Ovary (tissue), 3 donors: ENCODE measurements around the gene MPC1.

Experiments
- EP300 ChIP-seq: sonication (generic); formaldehyde crosslinking; IDR thresholded peaks from one replicate; pipeline ENCODE4 v1.6.1; 2017; ENCODE audit warnings: antibody characterized with exemption
- TF ChIP-seq, protein P1 (sequence below), 3 donors: fragments of 450-650 bp in 2 of 3; fragments of 200-600 bp in 1 of 3; IDR thresholded peaks; one replicate each; pipeline versions ENCODE4 v1.5.1 to v1.8.0; 2016 to 2022; ENCODE audit warnings: antibody characterized with exemption in 3 of 3, mild to moderate bottlenecking in 1 of 3
- donor health status: DM: no; HTN: no; CAD: no.

DNA sequence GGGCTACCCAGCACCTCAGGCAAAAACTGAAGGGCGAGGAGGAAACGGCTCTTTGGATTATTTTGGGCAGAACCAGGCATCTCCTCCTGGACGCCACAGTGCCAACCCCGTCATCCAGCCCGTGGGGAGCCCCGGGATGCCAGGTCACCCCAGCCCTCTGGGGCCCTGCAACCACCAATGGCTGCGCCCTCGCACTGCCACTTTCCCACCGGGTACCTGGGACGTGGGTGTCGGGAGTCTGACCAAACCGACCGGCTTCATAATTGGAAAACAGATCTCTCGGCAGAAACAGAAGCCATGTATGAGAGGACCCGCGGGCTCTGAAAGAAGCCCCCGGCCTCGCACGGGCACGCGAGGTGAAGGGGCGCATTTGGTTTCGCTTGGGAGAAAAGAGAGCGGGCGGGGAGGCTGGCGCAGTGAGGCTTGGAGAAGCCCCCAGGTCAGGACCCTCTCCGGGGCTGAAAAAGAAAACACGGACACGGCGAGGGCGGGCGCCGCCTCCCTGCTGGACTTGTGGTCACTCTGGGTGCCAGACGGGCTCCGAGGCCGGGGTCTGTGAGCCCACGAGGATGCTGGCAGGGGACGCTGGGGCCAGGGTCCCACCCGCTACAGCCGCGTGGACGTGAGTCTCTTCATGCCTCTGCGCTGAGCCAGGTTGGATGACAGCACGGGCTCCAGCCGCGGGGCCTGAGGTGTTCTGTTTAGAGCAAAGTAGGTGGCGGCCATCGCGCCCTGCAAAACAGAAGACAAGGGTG is 29.6 kb upstream of the MPC1 start:
- TF ChIP-seq, protein P1, sequence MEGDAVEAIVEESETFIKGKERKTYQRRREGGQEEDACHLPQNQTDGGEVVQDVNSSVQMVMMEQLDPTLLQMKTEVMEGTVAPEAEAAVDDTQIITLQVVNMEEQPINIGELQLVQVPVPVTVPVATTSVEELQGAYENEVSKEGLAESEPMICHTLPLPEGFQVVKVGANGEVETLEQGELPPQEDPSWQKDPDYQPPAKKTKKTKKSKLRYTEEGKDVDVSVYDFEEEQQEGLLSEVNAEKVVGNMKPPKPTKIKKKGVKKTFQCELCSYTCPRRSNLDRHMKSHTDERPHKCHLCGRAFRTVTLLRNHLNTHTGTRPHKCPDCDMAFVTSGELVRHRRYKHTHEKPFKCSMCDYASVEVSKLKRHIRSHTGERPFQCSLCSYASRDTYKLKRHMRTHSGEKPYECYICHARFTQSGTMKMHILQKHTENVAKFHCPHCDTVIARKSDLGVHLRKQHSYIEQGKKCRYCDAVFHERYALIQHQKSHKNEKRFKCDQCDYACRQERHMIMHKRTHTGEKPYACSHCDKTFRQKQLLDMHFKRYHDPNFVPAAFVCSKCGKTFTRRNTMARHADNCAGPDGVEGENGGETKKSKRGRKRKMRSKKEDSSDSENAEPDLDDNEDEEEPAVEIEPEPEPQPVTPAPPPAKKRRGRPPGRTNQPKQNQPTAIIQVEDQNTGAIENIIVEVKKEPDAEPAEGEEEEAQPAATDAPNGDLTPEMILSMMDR (IDR thresholded peaks at IDR 0.05): no peak
- no peak for TF ChIP-seq EP300
